ENCODE measurements around the gene PIEZO1. TPM values are rescaled to one million over a fixed set of nuclear protein-coding genes. Genes with fewer than 3 reads are reported as not detected.

The PIEZO1 gene
- polyA plus RNA-seq, 2 of the 4 experiments (the other 2 are of a cell fraction), result 26.1 to 84.7 TPM

GRCh38 chr16:88743693-88744576, 41.1 kb downstream of the PIEZO1 start:
- H3K4me2 ChIP-seq, result no peak overlapping the region
- TF ChIP-seq KDM5A (IDR thresholded peaks at IDR 0.05), result no peak
- 0 out of 2 replicates have a peak, but pooled peaks have one; percentile 24 for TF ChIP-seq MAX (IDR thresholded peaks at IDR 0.05)
- no peak for TF ChIP-seq RARB (CRISPR knock-in tag; IDR thresholded peaks at IDR 0.05)
- no peak for TF ChIP-seq MAFK (IDR thresholded peaks at IDR 0.05; ENCODE audit: partially characterized antibody)
- TF ChIP-seq SMC3 (IDR thresholded peaks at IDR 0.05), result peak; percentile 62
- peak; percentile 85 for TF ChIP-seq CTCF (IDR thresholded peaks at IDR 0.05)
- TF ChIP-seq HOXB5 (CRISPR knock-in tag; IDR thresholded peaks at IDR 0.05), result no peak
- no peak for TF ChIP-seq FOXS1 (CRISPR knock-in tag; IDR thresholded peaks at IDR 0.05)
- TF ChIP-seq JUN (IDR thresholded peaks at IDR 0.05), result no peak
- no peak for TF ChIP-seq EHF (CRISPR knock-in tag; IDR thresholded peaks at IDR 0.05)
- TF ChIP-seq CHD4 (IDR thresholded peaks at IDR 0.05; ENCODE audit: borderline replicate concordance), result no peak
- no peak for TF ChIP-seq HOXB13 (CRISPR knock-in tag; IDR thresholded peaks at IDR 0.05; ENCODE audit: low read depth)
- peak; percentile 47 to 50; a peak in 4 of 5 replicates for TF ChIP-seq RAD21 (conservative IDR thresholded peaks at IDR 0.05 in 1 of 2, IDR thresholded peaks at IDR 0.05 in 1 of 2)
- ChIA-PET POLR2A (no interaction called here), CTCF (interaction anchor here (0.6 to 31.8 kb wide), 18 partner anchors 2 to 475 kb away, joined by 3 to 596 read pairs (median 4); no protein-coding TSS in a partner anchor)
- WGBS (ENCODE audit: missing lambda C conversion rate), result 69% methylated on average over 18 of the region's 32 CpGs
- ATAC-seq (peak; percentile 73 to 85), FAIRE-seq (no peak), DNase-seq (ENCODE audit: low read depth in 1 of 2, low spot score in 1 of 2) (peak; percentile 77 to 83)
- H3K9me3 ChIP-seq, result no peaks in the 10 kb centered on the region
- H3K4me3 ChIP-seq, result no peak overlapping the region
- peaks cover 4% of the 10 kb centered on the region; the same call in 2 of the 3 replicates for H3K4me1 ChIP-seq
- no peak overlapping the region for H3K27ac ChIP-seq

GRCh38 chr16:88742896-88743605, 42.0 kb downstream of the PIEZO1 start:
- H3K4me1 ChIP-seq, result peaks cover 4% of the 10 kb centered on the region; the same call in 2 of the 3 replicates
- no peak overlapping the region for H3K27ac ChIP-seq
- POLR2A ChIA-PET, result no interaction called here
- no peak overlapping the region for H3K4me3 ChIP-seq
- FAIRE-seq (no peak), ATAC-seq (no peak), DNase-seq (ENCODE audit: low read depth in 1 of 2, low spot score in 1 of 2) (no peak)
- H3K9me3 ChIP-seq, result no peaks in the 10 kb centered on the region
- CTCF ChIA-PET, result interaction anchor here (0.6 to 31.8 kb wide), 20 partner anchors 1 to 438 kb away, joined by 3 to 596 read pairs (median 4); no protein-coding TSS in a partner anchor
- no peak overlapping the region for H3K4me2 ChIP-seq
- TF ChIP-seq POLR2AphosphoS2 (conservative IDR thresholded peaks at IDR 0.05; ENCODE audit: low read length), result no peak
- TF ChIP-seq HOXB13 (CRISPR knock-in tag; IDR thresholded peaks at IDR 0.05; ENCODE audit: low read depth), result no peak
- 85% methylated on average over 16 of the region's 19 CpGs for WGBS (ENCODE audit: missing lambda C conversion rate)

- H3K4me1 ChIP-seq, result peaks cover 4% of the 10 kb centered on the region; the same call in 2 of the 3 replicates
- ChIA-PET CTCF (interaction anchor here (1.5 to 21.2 kb wide), 2 partner anchors 17 to 426 kb away, joined by 6 to 596 read pairs; no protein-coding TSS in a partner anchor), POLR2A (no interaction called here)
- no peak for TF ChIP-seq HOXB13 (CRISPR knock-in tag; IDR thresholded peaks at IDR 0.05; ENCODE audit: low read depth)
- no peak for TF ChIP-seq HES2 (IDR thresholded peaks at IDR 0.05)
- TF ChIP-seq MAFK (IDR thresholded peaks at IDR 0.05; ENCODE audit: partially characterized antibody), result no peak
- TF ChIP-seq NR3C1 (IDR thresholded peaks at IDR 0.05), result no peak
- no peak for TF ChIP-seq HOXB5 (CRISPR knock-in tag; IDR thresholded peaks at IDR 0.05)
- TF ChIP-seq CHD4 (IDR thresholded peaks at IDR 0.05; ENCODE audit: borderline replicate concordance), result no peak
- no peak for TF ChIP-seq KDM1A (IDR thresholded peaks at IDR 0.05; ENCODE audit: low read depth)
- no peak for TF ChIP-seq RFX5 (IDR thresholded peaks at IDR 0.05)
- no peak for TF ChIP-seq FOSL2 (IDR thresholded peaks at IDR 0.05)
- no peak for TF ChIP-seq FOSL2 (CRISPR knock-in tag; IDR thresholded peaks at IDR 0.05)
- H3K27ac ChIP-seq, result no peak overlapping the region
- H3K4me3 ChIP-seq, result no peak overlapping the region
- no peaks in the 10 kb centered on the region for H3K9me3 ChIP-seq
- no peak for DNase-seq (ENCODE audit: low read depth in 1 of 2, low spot score in 1 of 2)
- no peak for ATAC-seq
- no peak overlapping the region for H3K4me2 ChIP-seq
- FAIRE-seq, result no peak
- WGBS (ENCODE audit: missing lambda C conversion rate), result 87% methylated on average over 15 of the region's 17 CpGs
These were observed 43.7 kb downstream of the PIEZO1 start for GRCh38 chr16:88741368-88741767.
